ENCODE data around the gene EMD. TPM values are rescaled to one million over a fixed set of nuclear protein-coding genes. Genes with fewer than 3 reads are reported as not detected.

EMD gene
- polyA plus RNA-seq, 1 donor (not counting 4 experiments of a cell fraction or from before 2014, with no cell fraction given) = 36.9 TPM

GRCh38 chrX:154403858-154404257, 24.8 kb downstream of the EMD start:
- Histone ChIP-seq H2AFZ (ENCODE audit: control insufficient read depth, low read length) (no peak overlapping the region), H3K9ac (ENCODE audit: control insufficient read depth, extremely low read depth, insufficient read depth, low read length) (no peak overlapping the region), H3K79me2 (ENCODE audit: control insufficient read depth, insufficient read depth, low read length) (peaks cover 8% of the 10 kb centered on the region), H3K9me3 (ENCODE audit: control insufficient read depth, low read depth, low read length) (no peaks in the 10 kb centered on the region), H3K4me2 (ENCODE audit: control insufficient read depth, extremely low read depth, insufficient read depth, low read depth, low read length) (no peak overlapping the region), H3K9me1 (ENCODE audit: control insufficient read depth, extremely low read depth, insufficient read depth, low read length) (no peaks in the 10 kb centered on the region), H4K20me1 (ENCODE audit: control insufficient read depth, extremely low read depth, insufficient read depth, low read length) (no peaks in the 10 kb centered on the region), H3K27me3 (ENCODE audit: control insufficient read depth, extremely low read depth, insufficient read depth, low read length) (no peaks in the 10 kb centered on the region), H3K36me3 (ENCODE audit: control insufficient read depth in 2 of 2, extremely low read depth in 1 of 2, insufficient read depth in 2 of 2, low read length in 2 of 2) (peaks cover 6 to 13% of the 10 kb centered on the region in 2 experiments), H3K27ac (ENCODE audit: control insufficient read depth, insufficient read depth, low read length) (no peak overlapping the region), H3K4me3 (ENCODE audit: control insufficient read depth in 2 of 3, extremely low read depth in 1 of 3, insufficient read depth in 2 of 3, low read depth in 1 of 3, low read length in 3 of 3) (no peak overlapping the region), H3K4me1 (ENCODE audit: control insufficient read depth, extremely low read depth, insufficient read depth, low read length) (peaks cover 5% of the 10 kb centered on the region)
- FAIRE-seq (no peak), DNase-seq (ENCODE audit: low read depth, low spot score) (no peak)
- TF ChIP-seq EZH2 (IDR thresholded peaks at IDR 0.05; ENCODE audit: low read length) = no peak
- TF ChIP-seq, protein P1, sequence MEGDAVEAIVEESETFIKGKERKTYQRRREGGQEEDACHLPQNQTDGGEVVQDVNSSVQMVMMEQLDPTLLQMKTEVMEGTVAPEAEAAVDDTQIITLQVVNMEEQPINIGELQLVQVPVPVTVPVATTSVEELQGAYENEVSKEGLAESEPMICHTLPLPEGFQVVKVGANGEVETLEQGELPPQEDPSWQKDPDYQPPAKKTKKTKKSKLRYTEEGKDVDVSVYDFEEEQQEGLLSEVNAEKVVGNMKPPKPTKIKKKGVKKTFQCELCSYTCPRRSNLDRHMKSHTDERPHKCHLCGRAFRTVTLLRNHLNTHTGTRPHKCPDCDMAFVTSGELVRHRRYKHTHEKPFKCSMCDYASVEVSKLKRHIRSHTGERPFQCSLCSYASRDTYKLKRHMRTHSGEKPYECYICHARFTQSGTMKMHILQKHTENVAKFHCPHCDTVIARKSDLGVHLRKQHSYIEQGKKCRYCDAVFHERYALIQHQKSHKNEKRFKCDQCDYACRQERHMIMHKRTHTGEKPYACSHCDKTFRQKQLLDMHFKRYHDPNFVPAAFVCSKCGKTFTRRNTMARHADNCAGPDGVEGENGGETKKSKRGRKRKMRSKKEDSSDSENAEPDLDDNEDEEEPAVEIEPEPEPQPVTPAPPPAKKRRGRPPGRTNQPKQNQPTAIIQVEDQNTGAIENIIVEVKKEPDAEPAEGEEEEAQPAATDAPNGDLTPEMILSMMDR (optimal IDR thresholded peaks at IDR 0.05 in 1 of 3, IDR thresholded peaks at IDR 0.05 in 1 of 3, conservative IDR thresholded peaks at IDR 0.05 in 1 of 3; ENCODE audit: extremely low read depth in 1 of 3, insufficient read depth in 2 of 3, low read length in 3 of 3) = no peak
- dilution Hi-C loops (cut with MboI; ENCODE audit: extremely low pct_ligation_motif_present, low sequenced_read_pairs) = no loop called here

- no peaks in the 10 kb centered on the region for H3K9me3 ChIP-seq (ENCODE audit: control insufficient read depth, low read depth, low read length)
- dilution Hi-C loops (cut with MboI; ENCODE audit: extremely low pct_ligation_motif_present, low sequenced_read_pairs) = no loop called here
- TF ChIP-seq, protein P1 (optimal IDR thresholded peaks at IDR 0.05 in 1 of 3, IDR thresholded peaks at IDR 0.05 in 1 of 3, conservative IDR thresholded peaks at IDR 0.05 in 1 of 3; ENCODE audit: extremely low read depth in 1 of 3, insufficient read depth in 2 of 3, low read length in 3 of 3) = no peak
- H3K4me3 ChIP-seq (ENCODE audit: control insufficient read depth in 2 of 3, extremely low read depth in 1 of 3, insufficient read depth in 2 of 3, low read depth in 1 of 3, low read length in 3 of 3) = no peak overlapping the region
- H4K20me1 ChIP-seq (ENCODE audit: control insufficient read depth, extremely low read depth, insufficient read depth, low read length) = no peaks in the 10 kb centered on the region
- no peak overlapping the region for H3K27ac ChIP-seq (ENCODE audit: control insufficient read depth, insufficient read depth, low read length)
- no peaks in the 10 kb centered on the region for H3K79me2 ChIP-seq (ENCODE audit: control insufficient read depth, insufficient read depth, low read length)
- no peak overlapping the region for H2AFZ ChIP-seq (ENCODE audit: control insufficient read depth, low read length)
- no peak overlapping the region for H3K4me2 ChIP-seq (ENCODE audit: control insufficient read depth, extremely low read depth, insufficient read depth, low read depth, low read length)
- no peaks in the 10 kb centered on the region for H3K27me3 ChIP-seq (ENCODE audit: control insufficient read depth, extremely low read depth, insufficient read depth, low read length)
- DNase-seq (ENCODE audit: low read depth, low spot score) (no peak), FAIRE-seq (no peak)
- no peaks in the 10 kb centered on the region for H3K9me1 ChIP-seq (ENCODE audit: control insufficient read depth, extremely low read depth, insufficient read depth, low read length)
- H3K9ac ChIP-seq (ENCODE audit: control insufficient read depth, extremely low read depth, insufficient read depth, low read length) = no peak overlapping the region
- H3K36me3 ChIP-seq (ENCODE audit: control insufficient read depth in 2 of 2, extremely low read depth in 1 of 2, insufficient read depth in 2 of 2, low read length in 2 of 2) = peaks cover 4% of the 10 kb centered on the region in 2 experiments
- H3K4me1 ChIP-seq (ENCODE audit: control insufficient read depth, extremely low read depth, insufficient read depth, low read length) = peaks cover 8% of the 10 kb centered on the region
Measured at GRCh38 chrX:154404625-154405192, 25.6 kb downstream of the EMD start.

Data from keratinocyte (primary cell).